HepG2 (cell line): ENCODE results near the gene VEGFA. TPM values are rescaled to one million over a fixed set of nuclear protein-coding genes. Genes with fewer than 3 reads are reported as not detected.

Experiments used
- ARID4A ChIP-seq: sonication (generic); formaldehyde crosslinking; IDR thresholded peaks from 2 replicates; pipeline ENCODE4 v1.5.0; 2020; ENCODE audit warnings: mild to moderate bottlenecking, missing genetic modification reagents, borderline replicate concordance
- DNMT3B ChIP-seq: conservative IDR thresholded peaks from 2 replicates; pipeline ENCODE4 v1.6.1; 2016; ENCODE audit warnings: missing biosample characterization, control low read depth
- ELK4 ChIP-seq: sonication (generic); formaldehyde crosslinking; IDR thresholded peaks from 2 replicates; pipeline ENCODE4 v1.9.0; 2021; ENCODE audit warnings: missing genetic modification reagents, borderline replicate concordance
- ETS1 ChIP-seq: sonication (generic); formaldehyde crosslinking; IDR thresholded peaks from 2 replicates; pipeline ENCODE4 v1.4.0; 2020; ENCODE audit warnings: missing genetic modification reagents
- HOXA5 ChIP-seq: sonication (generic); formaldehyde crosslinking; IDR thresholded peaks from 2 replicates; pipeline ENCODE4 v1.4.0; 2020; ENCODE audit warnings: missing genetic modification reagents
- MTF2 ChIP-seq: sonication (generic); formaldehyde crosslinking; IDR thresholded peaks from 2 replicates; pipeline ENCODE4 v1.5.0; 2020; ENCODE audit warnings: missing genetic modification reagents, borderline replicate concordance
- NR2C2 ChIP-seq: sonication (generic); formaldehyde crosslinking; IDR thresholded peaks from 2 replicates; pipeline ENCODE4 v1.4.0; 2020; ENCODE audit warnings: missing genetic modification reagents, mild to moderate bottlenecking, moderate library complexity, borderline replicate concordance
- POLR2AphosphoS5 ChIP-seq: IDR thresholded peaks from 2 replicates; pipeline ENCODE4 v1.6.1; 2012; ENCODE audit warnings: low read depth, low read length
- PPARG ChIP-seq: conservative IDR thresholded peaks from 2 replicates; pipeline ENCODE4 v1.6.1; 2016; ENCODE audit warnings: missing biosample characterization, missing genetic modification reagents
- SAP130 ChIP-seq: IDR thresholded peaks from 2 replicates; pipeline ENCODE4 v1.6.1; 2016; ENCODE audit warnings: low read depth
- THRA ChIP-seq: sonication (generic); formaldehyde crosslinking; IDR thresholded peaks from 2 replicates; pipeline ENCODE4 v1.4.0; 2020; ENCODE audit warnings: missing genetic modification reagents, borderline replicate concordance
- TIGD3 ChIP-seq: sonication (generic); formaldehyde crosslinking; IDR thresholded peaks from 2 replicates; pipeline ENCODE4 v1.5.1; 2020; ENCODE audit warnings: mild to moderate bottlenecking, missing genetic modification reagents, borderline replicate concordance
- XRCC5 ChIP-seq: fragments of 200-400 bp; formaldehyde crosslinking; optimal IDR thresholded peaks from 2 replicates; pipeline ENCODE3; 2017; ENCODE audit warnings: mild to moderate bottlenecking, low read length
- ZHX1 ChIP-seq: sonication (generic); formaldehyde crosslinking; IDR thresholded peaks from 2 replicates; pipeline ENCODE4 v1.8.1; 2022; ENCODE audit warnings: low read depth, mild to moderate bottlenecking, missing genetic modification reagents
- ZNF256 ChIP-seq: sonication (generic); formaldehyde crosslinking; conservative IDR thresholded peaks from 2 replicates; pipeline ENCODE4 v1.4.0; 2020; ENCODE audit warnings: missing genetic modification reagents
- ZNF788 ChIP-seq: sonication (generic); formaldehyde crosslinking; IDR thresholded peaks from 2 replicates; pipeline ENCODE4 v1.5.0; 2020; ENCODE audit warnings: mild to moderate bottlenecking, missing genetic modification reagents, borderline replicate concordance
- polyA plus RNA-seq, 8 experiments: library from polyadenylated mRNA; depleted of rRNA in 3 of 8; stranded (reverse) in 7 of 8; unstranded in 1 of 8; fragments of >200 nt; fragmentation: Illumina TruSeq in 4 of 8; extraction: Trizol in 4 of 8; gene quantifications; 2 replicates each; pipeline versions ENCODE4 v1.2.1 to v1.2.3, GENCODE V29; 2011 to 2016; ENCODE audit warnings: low read depth in 4 of 8, missing spikeins in 1 of 8, mixed read lengths in 1 of 8; ENCODE audit not compliant: insufficient read depth in 1 of 8
- total RNA-seq, 5 experiments: library from RNA; depleted of rRNA; stranded (reverse); fragments of >200 nt; fragmentation: Illumina TruSeq; extraction: Trizol; gene quantifications; 2 replicates each; pipeline ENCODE4 v1.2.3, GENCODE V29; 2016; ENCODE audit warnings: low read depth in 1 of 5

Gene VEGFA
- total and polyA plus RNA-seq, 2 of the 13 experiments (the other 11 are each of a cell fraction or from before 2014, with no cell fraction given): 68.1 to 629 TPM

GRCh38 chr6:43723737-43724295 is 46.2 kb upstream of the VEGFA start (continued):
- TF ChIP-seq THRA (CRISPR knock-in tag) (0 out of 2 replicates have a peak, but pooled peaks have one; percentile 19), PPARG (peak; percentile 65), SAP130 (peak; percentile 43), HOXA5 (0 out of 2 replicates have a peak, but pooled peaks have one; percentile 51), NR2C2 (peak; percentile 36; the same call in 1 of the 2 replicates), ETS1 (CRISPR knock-in tag) (no peak), ZNF256 (CRISPR knock-in tag) (no peak), TIGD3 (CRISPR knock-in tag) (no peak), ZNF788 (CRISPR knock-in tag) (no peak), DNMT3B (CRISPR knock-in tag) (0 out of 2 replicates have a peak, but pooled peaks have one; percentile 31), MTF2 (CRISPR knock-in tag) (peak; percentile 77; the same call in 1 of the 2 replicates), XRCC5 (peak; percentile 38), POLR2AphosphoS5 (no peak), ELK4 (CRISPR knock-in tag) (no peak), ARID4A (peak; percentile 68; the same call in 1 of the 2 replicates), ZHX1 (CRISPR knock-in tag) (0 out of 2 replicates have a peak, but pooled peaks have one; percentile 24)
